CD8-positive, alpha-beta memory T cell (primary cell): Measurements from ENCODE around the gene ERGIC1. TPM values are rescaled to one million over a fixed set of nuclear protein-coding genes. Genes with fewer than 3 reads are reported as not detected.

Experiments used
- CTCF ChIA-PET: fragments of 350-600 bp; sonication (Branson Sonifier 250); formaldehyde crosslinking; loops from one replicate; lab custom pipeline; 2021; ENCODE audit warnings: antibody characterized with exemption; lab: Charles Lee
- POLR2A ChIA-PET: fragments of 350-600 bp; sonication (Branson Sonifier 250); formaldehyde crosslinking; loops from one replicate; lab custom pipeline; 2021; ENCODE audit warnings: antibody characterized with exemption; lab: Charles Lee
- DNase-seq, 5 donors: peaks; one replicate each; pipeline versions ENCODE4 v3.0.0 to v3.0.0-alpha.2; 2020 to 2022; ENCODE audit warnings: mixed read lengths in 1 of 5
- H3K27ac ChIP-seq: one replicate; pipeline ENCODE4 v1.7.0; 2013; ENCODE audit warnings: low read depth, mild to moderate bottlenecking, low read length, moderate library complexity
- H3K27me3 ChIP-seq: 2 replicates; pipeline ENCODE4 v1.7.0; 2013; ENCODE audit warnings: low read length, mild to moderate bottlenecking; ENCODE audit not compliant: insufficient read depth, poor library complexity, severe bottlenecking
- H3K36me3 ChIP-seq: 2 replicates; pipeline ENCODE4 v1.7.0; 2013; ENCODE audit warnings: mild to moderate bottlenecking, low read length, moderate library complexity; ENCODE audit not compliant: insufficient read depth
- H3K4me1 ChIP-seq: 2 replicates; pipeline ENCODE4 v1.7.0; 2013; ENCODE audit warnings: mild to moderate bottlenecking, low read length, moderate library complexity; ENCODE audit not compliant: insufficient read depth
- H3K4me3 ChIP-seq: 2 replicates; pipeline ENCODE4 v1.7.0; 2013; ENCODE audit warnings: mild to moderate bottlenecking, low read length
- H3K9me3 ChIP-seq: 2 replicates; pipeline ENCODE4 v1.7.0; 2013; ENCODE audit warnings: mild to moderate bottlenecking, low read length
- H3K27ac Mint-ChIP-seq, 8 donors: one replicate each; pipeline ENCODE4 v1.8.0; 2020 to 2021; ENCODE audit warnings: mixed read lengths in 8 of 8, mild to moderate bottlenecking in 6 of 8, inconsistent platforms in 3 of 8, moderate library complexity in 3 of 8
- H3K27me3 Mint-ChIP-seq, 2 donors: one replicate each; pipeline ENCODE4 v1.8.0; 2020 to 2021; ENCODE audit warnings: mixed read lengths in 2 of 2, mild to moderate bottlenecking in 1 of 2, moderate library complexity in 1 of 2
- H3K36me3 Mint-ChIP-seq, 3 donors: one replicate each; pipeline ENCODE4 v1.8.0; 2020 to 2021; ENCODE audit warnings: mixed read lengths in 3 of 3, inconsistent platforms in 1 of 3, mild to moderate bottlenecking in 1 of 3
- H3K4me1 Mint-ChIP-seq, 3 donors: one replicate each; pipeline ENCODE4 v1.8.0; 2020 to 2021; ENCODE audit warnings: mixed read lengths in 3 of 3, inconsistent platforms in 1 of 3, mild to moderate bottlenecking in 1 of 3
- H3K4me3 Mint-ChIP-seq, 7 donors: one replicate each; pipeline ENCODE4 v1.8.0; 2020 to 2021; ENCODE audit warnings: mixed read lengths in 7 of 7, mild to moderate bottlenecking in 6 of 7, moderate library complexity in 4 of 7, inconsistent platforms in 2 of 7
- H3K9me3 Mint-ChIP-seq, 5 donors: one replicate each; pipeline ENCODE4 v1.8.0; 2020 to 2022; ENCODE audit warnings: mixed read lengths in 5 of 5, mild to moderate bottlenecking in 3 of 5, moderate library complexity in 2 of 5, inconsistent platforms in 1 of 5
- polyA plus RNA-seq: library from polyadenylated mRNA; unstranded; fragments of 300-500 nt; fragmentation: Illumina TruSeq; gene quantifications from one replicate; pipeline ENCODE4 v1.2.3, GENCODE V29; 2021
- total RNA-seq, 2 experiments: library from RNA; stranded (reverse); gene quantifications; one replicate each; pipeline ENCODE4 v1.2.3, GENCODE V29; 2021

The ERGIC1 gene
- total and polyA plus RNA-seq, 3 experiments from 2014 or later, result 25.9 to 39.9 (median 39.7) TPM

DNA sequence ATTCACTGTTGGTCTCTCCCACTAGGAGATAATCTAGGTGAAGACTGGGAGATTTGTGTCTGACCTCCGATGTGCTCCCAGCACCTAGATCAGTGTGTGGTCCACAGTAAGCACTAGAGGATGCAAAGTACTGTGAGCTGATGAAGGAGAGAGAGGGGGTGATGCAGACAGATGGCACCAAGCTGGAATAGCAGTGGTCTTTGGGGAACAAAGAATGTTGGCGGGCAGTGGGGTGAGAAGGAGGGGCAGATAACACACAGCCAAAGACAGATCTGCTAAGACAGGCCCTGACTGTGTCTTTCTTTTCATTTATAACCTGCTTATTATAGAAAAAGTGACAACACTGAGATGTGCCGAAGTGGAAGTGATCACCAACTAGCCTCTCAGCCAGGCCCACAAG is 37.5 kb downstream of the ERGIC1 start:
- CTCF ChIA-PET, result interaction anchor here (2.2 kb wide), 1 partner anchor 61 kb away, joined by 6 read pairs; no protein-coding TSS in a partner anchor
- Mint-ChIP-seq H3K9me3 (no peaks in the 10 kb centered on the region), H3K27ac (no peak overlapping the region), H3K4me3 (no peak overlapping the region), H3K4me1 (peaks cover 18 to 47% (median 29%) of the 10 kb centered on the region in 3 donors), H3K36me3 (peaks cover 0 to 8% (median 0%) of the 10 kb centered on the region in 3 donors), H3K27me3 (no peaks in the 10 kb centered on the region)
- DNase-seq, result no peak
- Histone ChIP-seq H3K27me3 (no peaks in the 10 kb centered on the region), H3K27ac (no peak overlapping the region), H3K36me3 (no peaks in the 10 kb centered on the region), H3K9me3 (no peaks in the 10 kb centered on the region), H3K4me3 (no peak overlapping the region), H3K4me1 (peaks cover 4% of the 10 kb centered on the region)
- POLR2A ChIA-PET, result no interaction called here

DNA sequence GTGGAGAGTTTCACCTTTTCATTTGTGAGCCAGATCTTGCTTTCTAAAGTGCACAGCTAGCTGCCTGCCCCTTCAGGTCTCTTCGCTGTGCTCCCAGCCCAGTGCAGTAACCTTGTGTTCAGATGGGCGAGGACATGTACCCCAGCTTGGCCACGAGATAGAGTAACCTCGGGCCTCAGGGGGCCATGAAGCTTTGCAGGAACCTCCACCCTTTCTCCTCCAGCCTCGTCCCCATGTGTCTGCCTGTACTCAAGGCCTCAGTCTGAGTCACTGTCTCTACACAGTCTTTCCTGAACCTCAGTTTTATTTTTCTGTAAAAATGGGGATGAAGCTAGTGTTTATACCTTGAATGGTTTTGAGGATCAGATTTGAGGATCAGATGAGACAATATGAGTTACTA is 37.9 kb downstream of the ERGIC1 start:
- Mint-ChIP-seq H3K4me3 (no peak overlapping the region), H3K4me1 (peaks cover 18 to 45% (median 28%) of the 10 kb centered on the region in 3 donors), H3K9me3 (no peaks in the 10 kb centered on the region), H3K27ac (no peak overlapping the region), H3K36me3 (peaks cover 0 to 8% (median 0%) of the 10 kb centered on the region in 3 donors), H3K27me3 (no peaks in the 10 kb centered on the region)
- no peak overlapping the region for H3K27ac ChIP-seq
- DNase-seq, result no peak
- CTCF ChIA-PET, result interaction anchor here (0.6 to 2.2 kb wide), 2 partner anchors 12 to 60 kb away, joined by 3 to 6 read pairs; no protein-coding TSS in a partner anchor
- H3K27me3 ChIP-seq, result no peaks in the 10 kb centered on the region
- H3K4me3 ChIP-seq, result no peak overlapping the region
- no peaks in the 10 kb centered on the region for H3K36me3 ChIP-seq
- POLR2A ChIA-PET, result no interaction called here
- no peaks in the 10 kb centered on the region for H3K9me3 ChIP-seq
- peaks cover 4% of the 10 kb centered on the region for H3K4me1 ChIP-seq

DNA sequence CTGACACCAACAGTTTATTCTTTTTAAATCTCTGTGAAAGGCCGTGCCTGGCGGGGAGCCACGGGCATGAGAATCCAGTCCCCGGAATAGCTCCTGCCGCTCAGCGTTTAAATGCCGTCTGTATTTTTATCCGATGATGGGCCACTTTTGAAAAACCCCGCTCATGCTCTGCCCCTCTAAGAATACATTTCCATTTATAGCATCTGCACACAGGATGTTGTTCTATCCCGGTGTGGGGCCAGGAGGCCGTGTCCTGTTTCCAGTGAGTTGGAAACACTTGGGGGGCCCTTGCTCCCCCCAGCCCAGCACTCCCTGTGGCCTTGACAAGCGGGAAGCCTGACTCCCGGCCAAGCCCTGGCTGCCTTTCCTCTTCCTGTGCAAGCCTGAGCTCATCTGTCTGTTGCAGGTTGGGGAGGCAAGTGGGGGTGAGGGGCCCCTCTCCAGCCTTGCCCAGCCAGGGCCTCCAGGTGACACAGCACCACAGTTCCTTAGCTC is 39.0 kb downstream of the ERGIC1 start:
- no peak overlapping the region for H3K27ac ChIP-seq
- H3K9me3 ChIP-seq, result no peaks in the 10 kb centered on the region
- H3K9me3 Mint-ChIP-seq, result no peaks in the 10 kb centered on the region
- no peaks in the 10 kb centered on the region for H3K36me3 ChIP-seq
- H3K36me3 Mint-ChIP-seq, result peaks cover 0 to 8% (median 0%) of the 10 kb centered on the region in 3 donors
- H3K4me3 Mint-ChIP-seq, result no peak overlapping the region
- no peak for DNase-seq
- H3K27ac Mint-ChIP-seq, result peak overlapping the region in 1 of 8 donors; percentile 88
- peaks cover 20 to 37% (median 28%) of the 10 kb centered on the region in 3 donors for H3K4me1 Mint-ChIP-seq
- H3K4me1 ChIP-seq, result peaks cover 4% of the 10 kb centered on the region
- POLR2A ChIA-PET, result no interaction called here
- no peaks in the 10 kb centered on the region for H3K27me3 Mint-ChIP-seq
- H3K27me3 ChIP-seq, result no peaks in the 10 kb centered on the region
- CTCF ChIA-PET, result interaction anchor here (1.0 to 2.2 kb wide), 2 partner anchors 59 to 65 kb away, joined by 3 to 6 read pairs; no protein-coding TSS in a partner anchor
- H3K4me3 ChIP-seq, result no peak overlapping the region

DNA sequence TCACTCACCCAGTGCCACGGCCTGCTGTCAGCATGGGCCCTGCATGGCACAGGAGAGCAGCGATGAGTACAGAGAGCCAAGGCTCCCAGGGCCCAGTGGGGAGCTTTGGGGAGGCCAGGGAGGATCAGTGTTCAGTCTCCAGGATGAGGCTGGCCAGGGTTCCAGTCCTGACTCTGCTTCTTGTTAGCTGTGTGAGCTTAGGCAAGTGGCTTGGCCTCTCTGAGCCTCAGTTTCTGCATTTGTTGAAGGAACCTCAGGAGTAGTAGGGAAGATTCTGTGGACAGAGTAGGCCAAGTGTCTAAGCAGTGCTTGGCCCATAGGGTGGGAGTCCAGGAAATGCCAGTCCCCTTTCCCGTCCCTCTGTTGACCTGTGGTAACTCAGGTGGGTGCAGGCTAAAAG is 39.5 kb downstream of the ERGIC1 start:
- peaks cover 0 to 4% (median 0%) of the 10 kb centered on the region in 3 donors for H3K36me3 Mint-ChIP-seq
- no peak for DNase-seq
- H3K27ac Mint-ChIP-seq, result peak overlapping the region in 1 of 8 donors; percentile 36
- ChIA-PET CTCF (interaction anchor here (0.6 to 2.2 kb wide), 3 partner anchors 59 to 101 kb away, joined by 3 to 6 read pairs (median 3); no protein-coding TSS in a partner anchor), POLR2A (no interaction called here)
- H3K27me3 Mint-ChIP-seq, result no peaks in the 10 kb centered on the region
- Histone ChIP-seq H3K4me3 (no peak overlapping the region), H3K27me3 (no peaks in the 10 kb centered on the region), H3K27ac (no peak overlapping the region), H3K36me3 (no peaks in the 10 kb centered on the region), H3K9me3 (no peaks in the 10 kb centered on the region), H3K4me1 (peaks cover under 1% of the 10 kb centered on the region)
- no peak overlapping the region for H3K4me3 Mint-ChIP-seq
- peaks cover 16 to 33% (median 23%) of the 10 kb centered on the region in 3 donors for H3K4me1 Mint-ChIP-seq
- H3K9me3 Mint-ChIP-seq, result no peaks in the 10 kb centered on the region

DNA sequence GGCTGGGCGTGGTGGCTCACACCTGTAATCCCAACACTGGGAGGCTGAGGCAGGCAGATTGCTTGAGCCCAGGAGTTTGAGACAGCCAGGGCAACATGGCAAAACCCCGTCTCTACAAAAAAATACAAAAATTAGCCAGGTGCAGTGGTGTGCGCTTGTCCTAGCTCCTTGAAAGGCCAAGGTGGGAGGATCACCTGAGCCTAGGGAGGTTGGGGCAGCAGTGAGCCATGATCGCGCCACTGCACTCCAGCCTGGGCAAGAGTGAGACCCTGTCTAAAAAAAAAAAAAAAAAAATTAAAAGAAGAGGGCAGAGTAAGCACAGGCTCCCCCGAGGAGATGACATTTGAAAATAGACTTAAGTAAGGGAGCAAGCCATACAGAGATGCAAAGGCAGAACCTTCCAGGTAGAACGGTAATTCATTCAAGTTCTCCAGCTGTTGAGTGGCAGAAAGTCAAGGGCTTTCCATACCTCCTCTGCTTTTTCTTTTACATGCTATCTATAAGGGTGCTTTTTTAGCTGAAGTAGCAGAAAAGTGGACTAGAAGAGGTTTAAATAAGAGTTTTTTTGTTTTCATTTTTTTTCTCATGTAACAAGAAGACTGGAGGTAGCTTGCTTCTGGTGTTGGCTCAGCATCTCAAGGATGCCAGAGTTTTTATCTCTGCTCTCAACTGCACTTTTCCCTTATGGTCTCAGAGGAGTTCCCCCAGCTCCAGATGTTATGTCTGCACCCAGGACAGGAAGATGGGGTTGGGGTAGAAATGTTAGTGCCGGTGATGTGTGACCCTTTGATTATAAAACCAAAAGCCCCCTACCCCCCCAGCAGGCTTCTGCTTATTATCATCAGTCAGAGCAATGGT is 40.8 kb downstream of the ERGIC1 start:
- ChIA-PET POLR2A (interaction anchor here (0.5 kb wide), 1 partner anchor 784 kb away, joined by 5 read pairs; no protein-coding TSS in a partner anchor), CTCF (no interaction called here)
- no peaks in the 10 kb centered on the region for H3K27me3 ChIP-seq
- no peaks in the 10 kb centered on the region for H3K9me3 Mint-ChIP-seq
- H3K36me3 Mint-ChIP-seq, result peaks cover 0 to 8% (median 2%) of the 10 kb centered on the region in 3 donors
- H3K4me3 Mint-ChIP-seq, result no peak overlapping the region
- no peaks in the 10 kb centered on the region for H3K9me3 ChIP-seq
- DNase-seq, result no peak
- H3K27ac Mint-ChIP-seq, result peak overlapping the region in 5 of 8 donors; percentile 18 to 80 (median 47)
- H3K4me1 ChIP-seq, result no peaks in the 10 kb centered on the region
- peaks cover 8 to 27% (median 17%) of the 10 kb centered on the region in 3 donors for H3K4me1 Mint-ChIP-seq
- H3K4me3 ChIP-seq, result no peak overlapping the region
- no peaks in the 10 kb centered on the region for H3K27me3 Mint-ChIP-seq
- no peaks in the 10 kb centered on the region for H3K36me3 ChIP-seq
- H3K27ac ChIP-seq, result no peak overlapping the region

DNA sequence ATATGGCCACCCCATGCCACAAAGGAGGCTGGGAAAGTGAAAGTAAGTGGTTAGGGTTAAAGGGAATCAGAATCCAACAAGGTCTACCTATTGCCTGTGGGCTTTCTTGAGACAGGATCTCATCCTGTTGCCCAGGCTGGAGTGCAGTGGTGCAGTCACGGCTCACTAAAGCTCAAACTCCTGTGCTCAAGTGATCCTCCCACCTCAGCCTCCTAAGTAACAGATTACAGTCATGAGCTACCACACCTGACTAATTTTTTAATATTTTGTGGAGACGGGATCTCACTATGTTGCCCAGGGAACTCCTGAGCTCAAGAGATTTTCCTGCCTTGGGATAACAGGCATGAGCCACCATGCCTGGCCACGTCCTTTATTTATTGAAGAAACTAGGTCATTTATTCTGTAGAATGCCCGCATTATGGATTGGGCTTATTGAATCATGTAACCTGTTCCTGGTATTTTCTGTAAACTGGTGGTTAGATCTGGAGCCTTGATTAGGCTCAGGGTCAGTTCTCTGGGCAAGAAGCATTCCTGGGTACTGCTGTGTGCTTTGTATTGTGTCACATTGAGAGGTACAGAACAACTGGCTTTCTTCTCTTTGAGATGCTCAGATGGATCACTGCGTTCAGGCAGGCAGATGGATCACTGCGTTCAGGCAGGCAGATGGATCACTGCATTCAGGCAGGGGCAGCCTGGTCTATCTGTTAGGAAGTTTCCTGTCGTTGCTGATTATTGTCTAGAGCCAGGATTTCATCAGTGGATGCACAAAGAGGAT is 41.6 kb downstream of the ERGIC1 start:
- no peaks in the 10 kb centered on the region for H3K27me3 Mint-ChIP-seq
- peaks cover 0 to 8% (median 2%) of the 10 kb centered on the region in 3 donors for H3K36me3 Mint-ChIP-seq
- Histone ChIP-seq H3K4me1 (no peaks in the 10 kb centered on the region), H3K9me3 (no peaks in the 10 kb centered on the region), H3K36me3 (no peaks in the 10 kb centered on the region), H3K27me3 (no peaks in the 10 kb centered on the region), H3K4me3 (no peak overlapping the region), H3K27ac (no peak overlapping the region)
- peaks cover 8 to 27% (median 17%) of the 10 kb centered on the region in 3 donors for H3K4me1 Mint-ChIP-seq
- CTCF ChIA-PET, result interaction anchor here (1.2 kb wide), 1 partner anchor 159 kb away, joined by 3 read pairs; no protein-coding TSS in a partner anchor
- H3K27ac Mint-ChIP-seq, result peak overlapping the region in 6 of 8 donors; percentile 6 to 80 (median 42)
- H3K9me3 Mint-ChIP-seq, result no peaks in the 10 kb centered on the region
- POLR2A ChIA-PET, result no interaction called here
- no peak for DNase-seq
- H3K4me3 Mint-ChIP-seq, result no peak overlapping the region

DNA sequence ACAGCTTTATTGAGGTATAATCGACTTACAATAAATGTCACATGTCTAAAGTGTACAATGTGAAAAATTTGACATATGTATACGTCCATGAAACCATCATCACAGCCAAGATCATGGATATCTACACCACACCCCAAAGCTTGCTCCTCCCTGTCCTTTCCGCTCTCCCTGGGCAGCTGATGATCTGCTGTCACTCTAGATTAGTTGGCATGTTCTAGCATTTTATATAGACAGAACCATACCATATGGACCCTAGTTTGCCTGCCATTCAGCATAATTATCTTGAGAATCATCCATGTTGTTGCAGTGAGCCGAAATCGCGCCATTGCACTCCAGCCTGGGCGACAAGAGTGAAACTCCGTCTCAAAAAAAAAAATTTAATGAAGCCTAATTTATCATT is 42.5 kb downstream of the ERGIC1 start:
- Mint-ChIP-seq H3K27ac (peak overlapping the region in 3 of 8 donors; percentile 43 to 74 (median 70)), H3K27me3 (no peaks in the 10 kb centered on the region)

More for the DNA sequence above, 42.5 kb downstream of the ERGIC1 start:
- CTCF ChIA-PET, result interaction anchor here (1.2 kb wide), 1 partner anchor 160 kb away, joined by 3 read pairs; no protein-coding TSS in a partner anchor
- POLR2A ChIA-PET, result interaction anchor here (0.6 kb wide), 1 partner anchor 99 kb away, joined by 5 read pairs; no protein-coding TSS in a partner anchor
- H3K27me3 ChIP-seq, result no peaks in the 10 kb centered on the region
- no peaks in the 10 kb centered on the region for H3K36me3 ChIP-seq
- H3K36me3 Mint-ChIP-seq, result peaks cover 0 to 8% (median 2%) of the 10 kb centered on the region in 3 donors
- H3K9me3 Mint-ChIP-seq, result no peaks in the 10 kb centered on the region
- peaks cover 10 to 31% (median 19%) of the 10 kb centered on the region in 3 donors for H3K4me1 Mint-ChIP-seq
- no peak overlapping the region for H3K4me3 Mint-ChIP-seq
- no peak overlapping the region for H3K27ac ChIP-seq
- DNase-seq, result no peak
- no peaks in the 10 kb centered on the region for H3K9me3 ChIP-seq
- no peak overlapping the region for H3K4me3 ChIP-seq
- no peaks in the 10 kb centered on the region for H3K4me1 ChIP-seq
